NCI-H146 treated with DMSO at 0.1 percent for 48 hours (cell line): ENCODE results near the gene PRDM16.

Experiments
- DNase-seq: peaks from one replicate; lab custom pipeline; 2025; ENCODE audit not compliant: unreplicated experiment; lab: John Stamatoyannopoulos, UW

Gene PRDM16

DNA sequence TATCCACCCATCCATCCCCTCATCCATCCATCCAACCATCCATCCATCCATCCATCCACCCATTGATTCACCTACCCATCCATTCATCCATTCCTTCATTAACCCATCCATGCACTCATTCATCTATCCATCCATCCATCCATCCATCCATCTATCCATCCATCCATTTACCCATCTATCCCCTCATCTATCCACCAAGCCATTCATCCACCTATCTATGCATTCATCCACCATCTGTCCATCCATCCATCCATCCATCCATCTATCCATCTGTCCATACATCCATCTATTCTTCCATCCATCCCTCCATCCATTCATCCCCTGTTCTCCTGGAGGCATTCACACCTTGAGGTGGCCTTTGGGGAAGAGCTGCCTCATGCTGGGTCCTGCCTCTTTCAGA is 107.0 kb downstream of the PRDM16 start:
- no peak for DNase-seq

DNA sequence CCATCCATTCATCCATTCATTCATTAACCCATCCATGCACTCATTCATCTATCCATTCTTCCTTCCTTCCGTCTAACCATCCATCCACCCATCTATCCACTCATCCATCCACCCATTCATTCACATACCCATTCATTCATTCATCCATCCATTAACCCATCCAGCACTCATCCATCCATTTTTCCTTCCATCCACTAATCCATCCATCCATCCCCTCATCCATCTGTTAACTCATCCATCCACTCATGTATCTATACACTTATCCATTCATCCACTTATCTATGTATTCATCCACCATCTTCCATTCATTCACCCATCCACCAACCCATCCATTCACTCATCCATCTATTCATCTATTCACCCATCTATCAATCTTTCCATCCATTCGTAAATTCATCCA is 107.8 kb downstream of the PRDM16 start:
- DNase-seq = no peak

DNA sequence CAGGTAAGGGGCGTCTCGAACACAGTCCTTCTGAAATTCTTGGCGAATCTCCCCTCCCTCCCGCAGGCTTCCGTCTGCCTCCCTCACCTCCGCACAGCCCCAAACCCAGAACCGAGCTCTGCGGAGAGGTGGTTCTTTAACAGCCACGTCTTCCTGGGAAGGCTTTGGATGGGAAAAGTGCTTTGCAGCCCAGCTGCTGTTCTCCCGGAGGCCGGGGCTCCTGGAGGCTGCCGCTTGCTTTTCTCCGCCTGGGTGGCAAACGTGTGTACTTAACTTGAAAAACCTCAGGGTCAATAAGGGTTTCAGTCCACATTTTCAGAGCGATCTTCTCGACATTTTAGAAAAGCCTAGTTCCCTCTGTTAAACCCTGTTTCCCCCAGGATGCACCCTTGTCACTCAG is 109.3 kb downstream of the PRDM16 start:
- DNase-seq = no peak

DNA sequence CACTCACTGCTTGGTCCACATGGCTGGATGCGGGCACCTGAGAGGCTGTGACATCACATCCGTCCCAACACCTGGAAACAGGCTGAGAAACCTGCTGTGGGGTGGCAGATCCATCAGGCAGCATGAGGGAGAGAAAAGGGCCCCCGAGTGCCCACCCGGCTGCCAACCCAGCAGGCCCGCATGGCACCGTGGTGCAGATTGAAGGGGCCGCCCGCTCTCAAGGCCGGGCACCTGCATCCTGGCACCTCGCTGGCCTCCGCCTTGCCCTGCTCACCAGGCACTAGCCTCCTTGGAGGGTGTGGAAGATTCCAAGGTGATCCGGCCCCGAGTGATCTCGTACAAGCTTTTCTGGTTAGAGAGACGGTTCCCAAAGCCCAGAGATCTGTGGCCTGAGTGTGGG is 110.5 kb downstream of the PRDM16 start:
- no peak for DNase-seq

DNA sequence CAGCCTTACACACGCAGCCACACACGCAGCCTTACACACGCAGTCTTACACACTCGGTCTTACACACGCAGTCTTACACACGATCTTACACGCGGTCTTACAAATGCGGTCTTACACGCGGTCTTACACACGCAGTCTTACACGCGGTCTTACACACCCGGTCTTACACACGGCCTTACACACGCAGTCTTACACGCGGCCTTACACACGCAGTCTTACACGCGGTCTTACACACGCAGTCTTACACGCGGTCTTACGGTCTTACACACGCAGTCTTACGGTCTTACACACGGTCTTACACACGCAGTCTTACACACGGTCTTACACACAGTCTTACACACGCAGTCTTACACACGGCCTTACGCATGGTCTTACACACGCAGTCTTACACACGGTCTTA is 111.9 kb downstream of the PRDM16 start:
- no peak for DNase-seq

DNA sequence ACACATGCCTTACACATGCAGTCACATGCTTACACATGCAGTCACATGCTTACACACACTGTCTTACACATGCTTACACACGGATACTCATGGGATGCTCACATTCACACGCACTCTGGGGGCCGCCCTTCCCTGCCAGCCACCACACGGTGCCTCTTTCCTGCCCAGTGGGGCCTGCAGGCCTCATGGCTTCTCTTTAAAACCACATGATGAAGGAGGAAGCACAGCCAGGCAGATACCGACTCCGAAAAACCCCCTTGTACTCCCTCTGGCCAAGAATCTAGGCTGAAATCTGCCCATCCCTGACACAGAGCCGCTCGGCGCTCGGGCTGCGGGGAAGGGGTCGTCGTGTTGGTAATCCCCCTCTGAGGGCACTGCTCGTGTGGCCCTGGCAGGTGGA is 113.0 kb downstream of the PRDM16 start:
- no peak for DNase-seq

DNA sequence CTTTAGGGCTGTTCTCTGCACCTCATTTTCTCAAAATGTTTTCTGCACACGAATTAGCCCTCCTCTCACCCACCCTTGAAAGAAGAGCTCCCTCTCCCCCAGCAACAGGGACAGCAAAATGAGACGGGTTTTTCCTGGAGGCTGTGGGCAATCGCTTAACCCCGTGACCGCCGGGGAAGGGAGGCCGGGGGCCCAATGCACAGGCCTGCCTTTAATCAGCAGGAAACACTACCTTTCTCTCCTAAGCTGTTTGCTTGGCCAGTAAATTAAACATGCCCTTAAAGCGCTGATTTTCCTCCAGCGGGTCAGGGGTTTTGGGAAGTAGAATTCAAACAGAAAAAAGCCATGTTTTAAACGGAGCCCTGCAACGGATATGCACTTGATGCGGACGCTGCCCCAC is 114.4 kb downstream of the PRDM16 start:
- DNase-seq = no peak

DNA sequence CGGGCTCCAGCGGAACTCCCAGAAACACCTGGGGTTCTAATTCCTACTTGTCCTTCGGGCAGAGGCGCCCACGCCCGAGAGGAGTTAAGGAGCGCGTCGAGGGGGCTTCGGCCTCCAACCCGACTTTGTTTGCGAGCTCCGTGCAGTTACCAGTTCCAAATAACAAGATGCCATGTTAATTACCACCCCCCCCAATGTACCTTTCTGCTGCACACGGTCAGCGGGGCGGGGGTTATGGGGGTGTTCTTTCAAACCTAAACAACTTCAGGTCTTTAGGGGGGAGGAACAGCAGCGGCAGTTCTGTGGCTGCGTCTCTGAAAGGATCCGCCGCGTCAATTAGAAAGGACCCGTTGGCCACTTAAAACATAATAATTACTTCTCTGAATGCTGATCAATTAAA is 114.8 kb downstream of the PRDM16 start:
- DNase-seq = no peak

DNA sequence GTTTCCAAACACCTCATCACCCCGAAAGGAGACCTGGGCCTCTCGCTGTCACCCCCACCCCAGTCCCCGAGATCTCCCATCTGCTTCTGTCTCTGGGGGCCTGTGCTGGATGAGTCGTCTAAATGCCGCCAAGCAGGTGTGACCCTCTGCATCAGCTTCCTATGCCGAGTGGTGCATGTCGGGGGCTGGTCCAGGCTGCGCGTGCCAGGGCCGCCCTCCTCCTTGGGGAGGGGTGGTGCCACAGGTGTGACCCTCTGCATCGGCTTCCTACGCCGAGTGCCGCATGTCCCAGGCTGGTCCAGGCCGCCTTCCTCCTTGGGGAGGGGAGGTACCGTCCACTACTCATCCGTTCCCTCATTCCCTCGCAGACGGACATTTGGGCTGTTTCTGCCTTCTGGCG is 115.7 kb downstream of the PRDM16 start:
- no peak for DNase-seq

DNA sequence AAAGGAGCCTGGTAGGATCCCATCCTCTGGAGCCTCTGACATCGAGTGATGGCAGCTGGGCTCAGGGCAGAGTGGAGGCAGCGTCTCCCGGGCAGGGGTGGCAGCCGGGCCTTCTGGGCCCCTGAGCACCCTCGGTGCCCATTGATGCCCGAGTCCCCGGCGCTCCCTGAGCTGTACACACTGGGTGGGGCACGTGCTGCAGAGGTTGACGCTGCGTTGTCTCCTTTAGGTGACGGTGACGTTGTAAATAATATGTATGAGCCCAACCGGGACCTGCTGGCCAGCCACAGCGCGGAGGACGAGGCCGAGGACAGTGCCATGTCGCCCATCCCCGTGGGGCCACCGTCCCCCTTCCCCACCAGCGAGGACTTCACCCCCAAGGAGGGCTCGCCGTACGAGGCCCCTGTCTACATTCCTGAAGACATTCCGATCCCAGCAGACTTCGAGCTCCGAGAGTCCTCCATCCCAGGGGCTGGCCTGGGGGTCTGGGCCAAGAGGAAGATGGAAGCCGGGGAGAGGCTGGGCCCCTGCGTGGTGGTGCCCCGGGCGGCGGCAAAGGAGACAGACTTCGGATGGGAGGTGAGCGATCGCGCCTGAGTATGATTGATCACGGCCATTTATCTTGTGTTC is 117.0 kb downstream of the PRDM16 start:
- no peak for DNase-seq

DNA sequence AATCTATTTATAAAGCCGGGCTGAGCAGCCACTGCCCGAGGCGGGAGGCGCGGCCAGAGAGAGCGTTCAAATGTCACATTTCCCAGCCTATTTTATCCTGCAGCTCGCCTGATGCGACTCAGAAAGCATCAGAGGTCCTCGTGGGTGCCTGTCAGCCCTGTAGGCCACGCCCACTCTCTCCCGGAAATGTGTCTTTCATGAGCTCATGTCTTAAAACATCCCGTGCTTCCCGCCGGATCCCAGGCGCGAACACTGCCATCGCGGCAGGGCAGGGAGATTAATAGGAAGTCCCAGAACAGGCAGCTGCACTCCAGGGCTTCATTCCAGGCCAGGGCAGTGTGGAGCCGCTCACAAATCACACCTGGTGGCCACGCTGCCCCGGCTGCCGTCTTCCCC is 117.5 kb downstream of the PRDM16 start:
- DNase-seq = no peak

DNA sequence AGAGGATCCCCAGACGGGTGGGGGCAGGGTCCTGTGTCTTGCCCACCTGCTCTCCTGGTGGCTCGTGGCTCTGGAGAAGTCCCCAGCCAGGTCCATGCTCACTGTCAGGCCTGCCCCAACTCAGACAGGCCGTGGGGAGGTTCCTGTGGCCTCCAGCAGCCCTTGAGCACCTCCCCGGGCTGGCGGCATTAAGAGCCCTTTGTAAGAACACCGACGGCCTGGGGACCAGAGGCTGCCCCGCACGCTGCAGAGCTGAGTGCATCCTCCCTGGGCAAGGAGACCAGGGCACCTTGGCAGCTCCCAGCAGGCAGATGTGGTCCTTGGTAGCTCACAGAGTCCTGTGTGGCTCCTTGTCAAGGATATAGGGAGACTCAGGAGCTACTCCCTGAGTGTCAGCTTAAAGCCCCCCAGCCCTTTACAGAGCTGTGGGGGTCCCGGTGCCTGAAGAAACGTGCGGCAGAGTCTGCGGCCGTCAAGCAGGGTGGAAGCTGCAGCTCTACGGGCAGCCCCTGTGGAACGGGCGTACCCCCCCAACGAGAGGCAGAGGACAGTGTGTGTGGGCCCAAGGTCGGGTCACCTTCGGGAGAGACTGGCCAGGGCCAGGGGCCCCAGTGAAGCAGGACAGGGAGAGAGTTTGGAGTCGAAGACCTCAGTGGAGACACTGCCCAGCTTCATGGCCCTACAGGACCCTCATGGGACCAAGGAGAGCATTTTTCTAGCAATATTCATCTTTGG is 118.6 kb downstream of the PRDM16 start:
- DNase-seq = no peak

DNA sequence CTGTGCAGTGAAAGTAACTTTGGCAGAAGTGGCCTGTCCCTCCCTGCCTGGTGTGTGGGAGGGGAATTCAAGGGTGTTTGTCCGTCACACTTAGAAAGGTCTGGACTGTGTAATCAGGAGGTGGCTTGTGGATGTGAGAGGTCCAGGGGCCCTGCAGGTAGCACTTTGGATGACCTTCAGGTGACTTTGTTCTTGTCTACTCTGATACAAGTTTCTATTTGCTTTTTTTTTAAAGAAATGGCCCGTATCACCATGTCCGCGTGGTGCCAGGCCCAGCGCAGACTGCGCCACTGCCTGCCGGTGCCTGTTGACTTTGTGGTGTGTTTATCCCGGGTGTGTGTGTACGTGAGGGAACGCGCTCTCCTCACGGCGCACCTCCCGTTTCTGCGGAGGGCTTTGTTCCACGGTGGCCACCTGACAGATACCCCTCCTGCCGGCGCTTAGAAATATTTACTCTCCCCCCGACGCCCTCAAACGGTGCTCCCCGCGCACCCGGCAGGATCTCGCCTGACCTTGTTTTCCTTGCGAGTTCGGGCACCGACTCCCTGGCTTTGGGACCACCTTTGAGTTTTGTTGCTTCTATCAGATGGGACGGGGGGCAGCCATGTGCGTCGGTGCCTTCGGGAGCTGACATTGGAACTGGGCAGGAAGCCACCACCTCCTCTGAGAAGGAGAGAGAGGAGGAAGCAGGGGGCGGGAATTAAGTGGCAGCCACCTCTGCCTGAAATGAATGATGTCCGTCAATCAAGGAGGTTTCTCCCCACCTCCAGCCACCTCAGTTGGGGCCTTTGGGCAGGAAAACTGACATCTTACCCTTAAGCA is 119.4 kb downstream of the PRDM16 start:
- DNase-seq = no peak

DNA sequence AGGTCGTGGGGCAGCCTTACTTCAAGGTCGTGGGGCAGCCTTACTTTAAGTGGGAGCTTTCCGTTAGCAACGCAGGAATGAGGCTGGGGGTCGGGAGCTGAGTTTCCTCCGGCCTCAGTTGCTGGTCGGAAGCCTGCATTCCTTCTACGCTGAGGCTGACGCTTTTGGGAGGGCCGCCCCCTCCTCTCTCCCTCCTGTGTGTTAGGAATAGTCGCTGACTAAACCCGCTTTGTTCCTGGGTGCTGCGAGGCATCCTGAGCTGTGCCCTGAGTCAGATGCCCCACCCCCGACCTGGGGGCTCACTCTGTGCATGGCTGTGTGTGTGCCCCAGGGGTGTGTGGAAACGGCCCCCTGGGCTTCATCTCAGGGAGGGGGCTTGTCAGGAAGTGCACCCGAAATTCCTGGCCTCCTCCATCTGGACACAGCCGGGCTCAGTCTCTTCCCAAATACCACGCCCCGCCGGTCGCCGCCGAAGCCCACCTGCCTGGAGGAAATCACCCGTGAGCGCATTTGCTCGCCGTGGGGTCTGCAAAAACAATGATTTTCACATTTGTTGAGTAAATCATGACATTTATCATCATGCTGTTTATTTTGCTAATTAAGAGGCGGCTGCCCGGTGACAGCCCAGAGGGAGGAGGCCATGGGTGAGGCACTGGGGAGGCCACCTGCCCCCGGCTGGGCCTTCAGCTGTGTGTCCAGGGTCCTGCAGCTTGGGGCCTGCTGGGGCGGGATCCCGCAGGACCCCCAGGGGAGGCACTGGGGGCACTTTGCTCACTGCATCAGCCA is 121.4 kb downstream of the PRDM16 start:
- no peak for DNase-seq

DNA sequence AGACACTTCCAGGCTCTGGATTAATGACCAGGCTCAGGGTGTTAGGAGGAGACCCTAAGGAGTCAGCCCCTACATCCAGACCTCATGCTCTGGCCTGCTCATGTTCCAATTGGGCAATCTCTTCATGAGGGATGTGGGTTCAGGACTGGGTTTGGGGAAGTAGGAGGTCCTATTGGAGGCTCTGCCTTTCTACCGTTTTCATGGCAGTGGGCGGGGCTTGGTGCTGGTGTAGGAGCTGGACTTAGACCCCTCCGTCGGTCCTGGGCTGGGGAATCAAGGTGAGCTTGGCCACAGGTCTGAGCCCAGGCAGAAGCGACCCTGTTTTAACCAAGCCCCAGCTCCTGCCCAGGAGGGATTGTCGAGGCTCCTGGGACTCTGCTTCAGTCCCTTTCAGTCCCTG is 123.4 kb downstream of the PRDM16 start:
- DNase-seq = no peak

DNA sequence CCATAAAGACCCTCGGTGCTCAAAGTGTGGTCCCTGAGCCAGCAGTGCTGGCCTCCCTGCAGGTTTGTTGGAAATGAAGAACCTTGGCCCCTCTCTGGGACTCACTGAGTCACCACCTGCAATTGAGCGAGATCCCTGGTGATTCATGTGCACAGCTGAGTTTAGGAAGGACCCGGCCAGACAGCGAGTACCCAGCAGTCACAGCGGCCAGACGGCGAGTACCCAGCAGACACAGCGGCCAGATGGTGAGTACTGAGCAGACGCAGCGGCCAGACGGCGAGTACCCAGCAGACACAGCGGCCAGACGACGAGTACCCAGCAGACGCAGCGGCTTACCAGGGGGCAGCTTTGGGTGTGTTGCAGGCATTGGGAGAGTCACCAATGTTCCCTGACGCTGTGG is 123.8 kb downstream of the PRDM16 start:
- DNase-seq = no peak

DNA sequence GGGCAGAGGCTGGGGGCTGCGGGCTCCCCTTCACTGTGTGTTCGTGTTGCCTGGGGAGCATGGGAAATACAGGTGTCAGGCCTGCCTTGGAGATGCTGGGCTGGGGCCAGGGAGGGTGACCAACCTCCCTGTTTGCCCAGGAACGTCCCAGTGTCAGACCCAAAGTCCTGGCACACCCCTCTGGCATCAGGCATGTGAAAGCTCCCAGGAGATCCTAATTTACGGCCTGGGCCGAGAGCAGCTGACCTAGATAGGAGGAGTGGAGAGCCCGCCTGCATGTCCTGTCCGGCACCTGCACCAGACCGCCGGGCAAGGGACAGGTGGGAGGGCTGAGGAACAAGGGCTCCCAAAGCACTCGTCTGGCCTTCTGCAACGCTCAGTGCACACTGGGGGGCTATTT is 124.8 kb downstream of the PRDM16 start:
- DNase-seq = no peak

DNA sequence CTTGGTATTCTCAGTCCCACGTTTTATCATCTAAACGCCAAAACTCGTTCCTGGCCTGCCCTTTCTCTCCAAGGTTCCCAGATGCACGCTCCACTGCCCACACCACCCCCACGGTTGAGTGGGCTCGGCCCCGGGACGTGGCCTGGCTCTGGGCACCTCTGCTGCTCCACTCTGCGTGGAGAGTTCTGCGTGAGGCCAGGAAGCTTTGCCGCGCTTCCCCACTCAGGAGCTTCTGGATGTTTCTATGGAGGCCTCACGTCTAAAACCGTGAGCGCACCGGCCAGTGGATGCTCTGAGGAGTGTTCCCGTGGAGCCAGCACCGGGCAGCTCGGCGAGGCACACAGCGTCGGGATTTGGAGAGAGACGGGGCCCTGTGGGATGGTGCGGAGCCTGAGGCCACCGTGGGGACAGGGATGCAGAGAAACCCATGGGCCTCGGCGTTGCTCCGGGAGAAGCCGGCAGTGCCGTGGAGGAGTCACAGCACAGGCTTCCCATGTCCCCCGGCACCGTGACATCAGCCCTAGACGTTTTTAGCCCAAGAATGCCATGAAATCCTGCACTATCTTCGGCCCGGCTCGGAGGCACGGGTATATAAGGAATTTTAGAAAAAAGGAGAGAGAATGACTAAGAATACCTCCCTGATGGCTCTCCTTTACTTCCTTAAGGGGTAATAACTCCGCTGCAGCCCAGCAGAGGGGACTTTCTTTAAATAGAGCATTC is 125.9 kb downstream of the PRDM16 start:
- DNase-seq = no peak

DNA sequence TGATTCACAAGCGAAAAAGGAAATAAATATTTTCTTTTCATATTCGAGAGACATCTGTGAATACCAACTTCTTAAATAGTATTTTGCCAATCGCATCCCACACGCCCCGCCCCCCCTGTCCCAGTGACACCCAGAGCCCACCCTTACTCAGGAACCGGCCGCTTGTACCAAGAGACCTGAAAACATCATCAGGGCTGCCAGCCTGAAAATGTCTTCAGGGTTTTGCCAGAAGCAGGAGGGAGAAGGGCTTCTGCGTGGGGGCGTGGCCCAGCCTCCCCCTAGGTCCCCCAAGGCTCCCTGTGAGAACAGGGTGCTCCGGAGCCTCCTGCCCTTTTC is 126.4 kb downstream of the PRDM16 start:
- no peak for DNase-seq

DNA sequence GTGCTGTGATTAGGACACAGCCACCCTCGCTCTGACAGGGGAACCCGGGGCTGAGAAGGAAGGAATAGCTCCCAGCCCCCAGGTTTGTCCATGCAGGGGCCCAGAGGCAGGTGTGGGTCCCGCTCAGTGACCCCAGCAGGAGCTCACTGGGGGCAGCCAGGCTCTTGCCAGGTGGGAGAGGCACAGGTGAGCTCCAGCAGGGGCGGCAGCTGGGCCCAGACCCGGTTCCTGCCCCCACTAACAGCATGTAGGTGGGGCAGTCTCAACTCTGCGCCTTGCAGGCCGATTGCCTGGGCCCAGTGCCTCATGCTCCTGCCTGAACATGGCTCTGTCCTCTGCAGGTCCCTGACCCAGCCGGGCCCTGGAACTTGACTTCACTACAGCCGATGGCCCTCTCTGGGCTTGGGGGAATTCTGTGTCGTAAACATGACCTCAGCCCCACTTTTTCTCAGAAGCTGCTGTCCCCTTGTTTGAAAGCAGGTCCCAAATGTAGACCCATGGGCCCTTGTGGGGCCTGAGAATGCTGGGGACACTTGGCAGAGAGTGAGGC is 127.0 kb downstream of the PRDM16 start:
- no peak for DNase-seq
